Heart left ventricle (tissue), 16 donors: ENCODE measurements around the gene GRIK1. TPM values are rescaled to one million over a fixed set of nuclear protein-coding genes. Genes with fewer than 3 reads are reported as not detected.

Source experiments
- ATAC-seq, 4 donors: fragments of 200-7000 bp; cut with Tn5 transposase; one replicate each; pipeline ENCODE4 v1.9.1; 2020 to 2022; ENCODE audit warnings: moderate library complexity in 4 of 4, mild to moderate bottlenecking in 3 of 4, moderate number of reproducible peaks in 1 of 4
- DNase-seq, 5 donors: peaks; one replicate each; pipeline ENCODE4 v3.0.0-alpha.2; 2020
- H3K27ac ChIP-seq, 12 donors: fragments of 200-600 bp; sonication (generic) in 4 of 12; one replicate each; pipeline versions ENCODE4 v1.5.0 to v1.8.0; 2016 to 2022; ENCODE audit warnings: mild to moderate bottlenecking in 2 of 12
- H3K27me3 ChIP-seq, 9 donors: fragments of 200-600 bp; sonication (generic) in 2 of 9; one replicate each; pipeline versions ENCODE4 v1.5.1 to v1.8.0; 2016 to 2022; ENCODE audit warnings: mild to moderate bottlenecking in 3 of 9
- H3K36me3 ChIP-seq, 9 donors: fragments of 200-600 bp; sonication (generic) in 2 of 9; one replicate each; pipeline versions ENCODE4 v1.5.0 to v1.8.0; 2018 to 2022; ENCODE audit warnings: mild to moderate bottlenecking in 2 of 9
- H3K4me1 ChIP-seq, 12 donors: fragments of 200-600 bp; sonication (generic) in 4 of 12; one replicate each; pipeline versions ENCODE4 v1.5.0 to v1.8.0; 2016 to 2022; ENCODE audit warnings: mild to moderate bottlenecking in 3 of 12
- H3K4me3 ChIP-seq, 12 donors: fragments of 200-600 bp; sonication (generic) in 4 of 12; one replicate each; pipeline versions ENCODE4 v1.5.0 to v1.8.0; 2017 to 2022; ENCODE audit warnings: mild to moderate bottlenecking in 9 of 12, moderate library complexity in 4 of 12
- H3K9me3 ChIP-seq, 12 donors: fragments of 200-600 bp; sonication (generic) in 4 of 12; one replicate each; pipeline versions ENCODE4 v1.5.0 to v1.8.0; 2016 to 2022; ENCODE audit warnings: mild to moderate bottlenecking in 1 of 12
- POLR2A ChIP-seq, 2 donors: fragments of 450-650 bp; IDR thresholded peaks; one replicate each; pipeline ENCODE4 v1.6.1; 2017; ENCODE audit warnings: antibody characterized with exemption in 2 of 2, mild to moderate bottlenecking in 2 of 2, moderate library complexity in 2 of 2
- WGBS, 4 donors: extraction: QIAGEN DNeasy Blood & Tissue Kit in 2 of 4; methylation state at CpG; one replicate each; pipeline versions ENCODE4 v1.1.5 to v1.1.7; 2013 to 2018; 5-methylcytosine and 5-hydroxymethylcytosine counted together
- intact Hi-C, 10 donors: fragments of 100-400 bp; cut with DNase I; formaldehyde crosslinking; loops; one replicate each; pipeline versions ENCODE4 v1.11.1 to v1.14.2; 2022
- polyA plus RNA-seq, 2 donors: library from polyadenylated mRNA; stranded (reverse); fragments of 200-250 nt; gene quantifications; one replicate each; pipeline ENCODE4 v1.2.3, GENCODE V29; 2013
- total RNA-seq, 9 donors: library from RNA; depleted of rRNA in 2 of 9; stranded (reverse); fragments of >200 nt in 2 of 9; fragmentation: NEBNext Ultra II Directional in 3 of 9; extraction: Animal tissue kit (Norgen Biotek cat#: 25700) in 3 of 9; gene quantifications; one replicate each; pipeline versions ENCODE4 v1.1.0 to v1.2.4, GENCODE V29; 2016 to 2023
- TF ChIP-seq, protein P1 (sequence below), 12 donors: fragments of 200-600 bp; sonication (generic) in 4 of 12; IDR thresholded peaks; one replicate each; pipeline versions ENCODE4 v1.5.0 to v1.8.0; 2018 to 2022; ENCODE audit warnings: antibody characterized with exemption in 12 of 12, mild to moderate bottlenecking in 5 of 12
- donor health status: ischemic (EF 13 %, LVEDD 7.1; RV severe dilation, severe dysfunction).
- donor health status: healthy with polysubstance abuse.
- donor health status: DM: no; HTN: yes; CAD: no.
- donor health status: DM: no; HTN: no; CAD: no.
- donor health status: ischemic (EF 25% LVEDD 6.9; RV normal size, moderate dysfunction).
- donor health status: ischemic (EF 25% LVEDD 5.7; RV mildly dilated, moderate dysfunction).
- donor health status: healthy.
- donor health status: DM: yes; HTN: yes; CAD: no.
- donor health status: ischemic (EF 35%, LVEDD 5.7; RV mildly dilated, moderate dysfunction).
- donor health status: nonischemic (EF 11% LVEDD 7.7; RV severe dilation, severe dysfunction).
- donor health status: DM: yes; HTN: yes; CAD: no.
- donor health status: PGD.
- donor health status: ischemic (EF 29% LVEDD 5.4; RV normal size, mild dysfunction).
- donor health status: nonischemic (EF 23%, LVEDD 6.1; RV moderate dilation, normal function).

GRIK1 gene
- total and polyA plus RNA-seq, 11 donors = 0.12 TPM; not detected in 10

DNA sequence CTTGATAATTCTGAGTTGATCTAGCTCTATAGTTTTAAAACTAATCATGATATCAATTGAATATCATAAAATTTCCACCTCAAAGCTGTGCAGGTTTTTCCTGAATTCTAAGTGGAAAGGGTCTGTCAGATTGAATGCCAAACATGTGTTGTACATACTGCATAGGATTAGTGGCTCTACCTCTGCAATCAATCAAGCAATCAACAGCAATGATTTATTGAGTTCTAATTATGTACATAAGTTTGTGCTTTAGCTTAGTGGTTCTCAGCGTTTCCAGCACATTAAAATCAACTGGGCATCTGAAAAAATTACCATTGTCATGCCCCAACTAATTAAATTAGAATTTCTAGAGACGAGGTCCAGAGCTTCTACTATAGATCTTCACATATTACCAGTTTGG is 389.6 kb downstream of the GRIK1 start:
- ATAC-seq (no peak), DNase-seq (no peak)
- H3K4me1 ChIP-seq = no peaks in the 10 kb centered on the region
- H3K9me3 ChIP-seq = no peaks in the 10 kb centered on the region
- WGBS, 4 donors = 84 to 93% (median 88%) methylated on average over 2 of the region's 2 CpGs
- no peak for TF ChIP-seq POLR2A (IDR thresholded peaks at IDR 0.05)
- TF ChIP-seq, protein P1, sequence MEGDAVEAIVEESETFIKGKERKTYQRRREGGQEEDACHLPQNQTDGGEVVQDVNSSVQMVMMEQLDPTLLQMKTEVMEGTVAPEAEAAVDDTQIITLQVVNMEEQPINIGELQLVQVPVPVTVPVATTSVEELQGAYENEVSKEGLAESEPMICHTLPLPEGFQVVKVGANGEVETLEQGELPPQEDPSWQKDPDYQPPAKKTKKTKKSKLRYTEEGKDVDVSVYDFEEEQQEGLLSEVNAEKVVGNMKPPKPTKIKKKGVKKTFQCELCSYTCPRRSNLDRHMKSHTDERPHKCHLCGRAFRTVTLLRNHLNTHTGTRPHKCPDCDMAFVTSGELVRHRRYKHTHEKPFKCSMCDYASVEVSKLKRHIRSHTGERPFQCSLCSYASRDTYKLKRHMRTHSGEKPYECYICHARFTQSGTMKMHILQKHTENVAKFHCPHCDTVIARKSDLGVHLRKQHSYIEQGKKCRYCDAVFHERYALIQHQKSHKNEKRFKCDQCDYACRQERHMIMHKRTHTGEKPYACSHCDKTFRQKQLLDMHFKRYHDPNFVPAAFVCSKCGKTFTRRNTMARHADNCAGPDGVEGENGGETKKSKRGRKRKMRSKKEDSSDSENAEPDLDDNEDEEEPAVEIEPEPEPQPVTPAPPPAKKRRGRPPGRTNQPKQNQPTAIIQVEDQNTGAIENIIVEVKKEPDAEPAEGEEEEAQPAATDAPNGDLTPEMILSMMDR (IDR thresholded peaks at IDR 0.05) = no peak
- intact Hi-C loops = loop anchor here in 1 of 10 donors (10.0 kb wide), 1 partner anchor 55 kb away; no protein-coding TSS in a partner anchor
- H3K27ac ChIP-seq = no peak overlapping the region
- H3K36me3 ChIP-seq = no peaks in the 10 kb centered on the region
- H3K27me3 ChIP-seq = no peaks in the 10 kb centered on the region
- no peak overlapping the region for H3K4me3 ChIP-seq

DNA sequence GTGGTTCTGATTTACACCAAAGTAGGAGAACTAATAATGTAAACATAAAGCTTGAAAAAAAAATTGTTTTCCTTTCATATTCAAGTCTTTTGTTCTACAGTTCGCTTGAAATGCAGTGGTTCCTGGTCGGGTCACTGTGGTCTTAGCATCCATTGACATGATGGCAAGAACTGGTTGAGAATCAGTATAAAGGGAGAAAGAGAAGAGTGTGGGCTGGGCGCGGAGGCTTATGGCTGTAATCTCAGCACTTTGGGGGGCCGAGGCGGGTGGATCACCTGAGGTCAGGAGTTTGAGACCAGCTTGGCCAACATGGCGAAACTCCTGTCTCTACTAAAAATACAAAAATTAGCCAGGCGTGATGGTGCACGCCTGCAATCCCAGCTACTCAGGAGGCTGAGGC is 390.2 kb downstream of the GRIK1 start:
- intact Hi-C loops = loop anchor here in 1 of 10 donors (10.0 kb wide), 1 partner anchor 55 kb away; no protein-coding TSS in a partner anchor
- Histone ChIP-seq H3K9me3 (no peaks in the 10 kb centered on the region), H3K36me3 (no peaks in the 10 kb centered on the region), H3K4me1 (no peaks in the 10 kb centered on the region), H3K27me3 (no peaks in the 10 kb centered on the region), H3K4me3 (no peak overlapping the region), H3K27ac (no peak overlapping the region)
- ATAC-seq = no peak
- 92 to 96% (median 94%) methylated on average over 9 of the region's 9 CpGs for WGBS, 4 donors
- no peak for DNase-seq
- no peak for TF ChIP-seq POLR2A (IDR thresholded peaks at IDR 0.05)
- TF ChIP-seq, protein P1 (IDR thresholded peaks at IDR 0.05) = no peak

DNA sequence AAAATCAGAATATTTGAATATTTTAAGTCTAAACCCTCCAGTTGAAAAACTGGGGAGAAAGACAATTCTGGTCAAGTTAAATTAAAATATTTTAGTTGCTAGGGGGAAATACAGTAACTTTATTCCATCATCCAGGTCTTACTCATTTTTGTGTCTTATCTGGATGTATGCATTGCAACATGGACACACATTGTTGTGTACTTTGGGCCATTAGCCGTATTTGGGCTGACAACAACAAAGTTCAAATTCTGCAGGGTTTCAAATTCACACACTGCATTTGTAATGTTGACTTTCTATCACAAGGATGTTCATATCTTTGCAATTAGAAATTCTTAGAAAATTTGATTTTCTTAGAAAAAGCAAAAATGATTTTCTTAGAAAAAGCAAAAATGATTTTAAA is 391.8 kb downstream of the GRIK1 start:
- H3K36me3 ChIP-seq = no peaks in the 10 kb centered on the region
- TF ChIP-seq, protein P1 (IDR thresholded peaks at IDR 0.05) = no peak
- no peak for TF ChIP-seq POLR2A (IDR thresholded peaks at IDR 0.05)
- ATAC-seq (no peak), DNase-seq (no peak)
- no peaks in the 10 kb centered on the region for H3K9me3 ChIP-seq
- H3K4me1 ChIP-seq = no peaks in the 10 kb centered on the region
- H3K4me3 ChIP-seq = no peak overlapping the region
- no peak overlapping the region for H3K27ac ChIP-seq
- H3K27me3 ChIP-seq = no peaks in the 10 kb centered on the region
- WGBS, 4 donors = 93 to 98% (median 97%) methylated on average over 1 of the region's 1 CpG
- intact Hi-C loops = no loop called here

DNA sequence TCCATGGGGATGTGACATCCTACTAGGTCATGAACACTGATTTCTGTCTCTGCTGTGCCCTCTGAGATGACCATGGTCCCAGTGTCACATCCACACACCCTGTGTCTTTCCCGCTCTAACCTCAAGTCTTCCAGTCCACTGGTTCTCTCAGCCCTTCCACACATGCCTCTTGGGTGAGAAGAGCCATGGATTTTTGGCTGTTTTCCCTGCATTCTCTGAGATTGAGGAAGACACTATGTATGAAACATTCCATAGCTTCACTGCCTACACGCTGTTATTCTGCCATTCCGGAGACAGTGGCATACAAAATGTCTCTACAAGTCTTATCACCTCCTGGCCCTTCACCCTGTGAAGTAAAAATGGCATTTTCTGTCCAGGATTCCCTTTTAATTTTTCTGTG is 393.7 kb downstream of the GRIK1 start:
- intact Hi-C loops = no loop called here
- no peaks in the 10 kb centered on the region for H3K27me3 ChIP-seq
- ATAC-seq (no peak), DNase-seq (no peak)
- no peaks in the 10 kb centered on the region for H3K4me1 ChIP-seq
- TF ChIP-seq, protein P1 (IDR thresholded peaks at IDR 0.05) = no peak
- TF ChIP-seq POLR2A (IDR thresholded peaks at IDR 0.05) = no peak
- no peak overlapping the region for H3K27ac ChIP-seq
- no peak overlapping the region for H3K4me3 ChIP-seq
- H3K9me3 ChIP-seq = no peaks in the 10 kb centered on the region
- no peaks in the 10 kb centered on the region for H3K36me3 ChIP-seq
- WGBS, 4 donors = 91 to 92% (median 92%) methylated on average over 3 of the region's 3 CpGs
